Skeletal muscle cell (primary cell): ENCODE measurements around the gene THADA.
A peak's percentile ranks its signal among the peaks of the same experiment; 100 is the strongest.
"Not testable (repeated sequence)": the region's sequence is repeated elsewhere in the genome, so short reads cannot be mapped to it uniquely, and the experiment has no call there.

Source experiments
- DNase-seq: peaks from one replicate; pipeline ENCODE4 v3.0.0-alpha.2; 2010; ENCODE audit warnings: low read depth
- H3K4me3 ChIP-seq: 2 replicates; pipeline ENCODE4 v1.5.1; 2011; ENCODE audit warnings: low read depth, mild to moderate bottlenecking, control low read depth, low read length, moderate library complexity

Gene THADA

DNA sequence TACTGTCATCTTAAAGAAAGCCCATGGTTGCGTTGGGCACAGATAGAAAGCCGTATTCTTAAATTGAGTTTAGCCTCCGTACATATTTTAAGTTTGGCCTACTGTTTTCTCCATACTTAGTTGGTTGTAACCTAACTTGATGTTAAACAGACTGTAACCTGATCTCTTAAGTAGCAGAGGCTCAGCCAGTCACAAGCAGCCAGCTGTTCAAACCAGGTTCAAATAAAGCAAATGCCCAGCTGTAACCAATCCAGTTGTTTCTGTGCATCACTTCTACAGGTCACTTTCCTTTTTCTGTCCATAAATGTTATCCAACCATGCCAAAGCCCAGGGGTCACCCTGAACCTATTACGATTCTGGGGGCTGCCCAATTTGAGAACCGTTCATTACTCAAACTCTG is 10.0 kb upstream of the THADA start:
- no peak overlapping the region for H3K4me3 ChIP-seq
- no peak for DNase-seq

DNA sequence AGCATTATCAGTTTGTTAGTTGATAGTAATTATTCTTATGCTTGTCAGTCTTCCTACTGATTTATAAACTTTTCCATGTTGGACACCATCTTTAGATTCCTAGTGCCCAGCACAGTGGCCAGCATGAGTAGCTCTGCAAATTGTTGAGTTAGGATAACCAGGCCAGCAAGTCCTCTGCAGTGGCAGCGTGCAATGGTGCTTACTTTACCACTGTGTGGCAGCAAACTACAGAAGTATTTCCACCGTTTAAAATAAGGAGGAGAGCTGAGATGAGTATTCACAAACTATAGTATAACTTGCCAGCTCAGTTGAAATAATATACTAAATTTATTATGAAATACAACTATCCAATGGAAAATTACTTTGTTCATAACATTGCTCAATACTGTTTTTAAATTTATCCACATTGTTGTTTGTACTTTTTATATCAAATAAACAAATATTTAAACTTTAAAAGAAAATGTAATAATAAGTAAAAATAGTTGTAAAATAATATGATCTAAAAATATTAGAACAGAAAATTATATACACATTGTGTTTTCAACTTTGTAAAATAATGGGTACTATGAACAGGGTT is 9.3 kb upstream of the THADA start:
- peak; percentile 23 for DNase-seq
- no peak overlapping the region for H3K4me3 ChIP-seq

GRCh38 chr2:43604674-43605073 is 8.8 kb upstream of the THADA start:
- H3K4me3 ChIP-seq = no peak overlapping the region
- DNase-seq = no peak

- not testable (repeated sequence) for H3K4me3 ChIP-seq, DNase-seq
These were observed 4.8 kb upstream of the THADA start for GRCh38 chr2:43600596-43600995.

- peak overlapping the region; percentile 77 for H3K4me3 ChIP-seq
- no peak for DNase-seq
These were observed 963 bp downstream of the THADA start for GRCh38 chr2:43594875-43595274.

DNA sequence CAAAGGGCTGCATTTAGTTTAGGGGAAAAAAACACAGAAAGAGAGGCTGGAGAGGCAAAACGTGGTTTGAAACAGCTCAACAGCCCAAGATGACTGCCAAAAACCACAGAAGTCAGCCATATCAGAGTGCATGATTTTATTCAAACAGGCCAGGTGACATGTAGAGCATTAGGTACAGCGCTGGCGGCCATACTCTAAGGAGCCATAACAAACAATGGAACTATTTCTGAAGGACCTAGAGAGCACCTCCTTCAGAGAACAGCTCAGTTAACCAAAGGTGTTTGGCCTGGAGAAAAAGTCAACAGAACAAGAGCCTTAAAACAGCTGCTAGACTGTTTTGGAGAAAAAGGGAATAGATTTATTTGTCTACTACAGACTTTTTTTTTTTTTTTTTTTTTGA is 2.6 kb downstream of the THADA start:
- no peak for DNase-seq
- no peak overlapping the region for H3K4me3 ChIP-seq

DNA sequence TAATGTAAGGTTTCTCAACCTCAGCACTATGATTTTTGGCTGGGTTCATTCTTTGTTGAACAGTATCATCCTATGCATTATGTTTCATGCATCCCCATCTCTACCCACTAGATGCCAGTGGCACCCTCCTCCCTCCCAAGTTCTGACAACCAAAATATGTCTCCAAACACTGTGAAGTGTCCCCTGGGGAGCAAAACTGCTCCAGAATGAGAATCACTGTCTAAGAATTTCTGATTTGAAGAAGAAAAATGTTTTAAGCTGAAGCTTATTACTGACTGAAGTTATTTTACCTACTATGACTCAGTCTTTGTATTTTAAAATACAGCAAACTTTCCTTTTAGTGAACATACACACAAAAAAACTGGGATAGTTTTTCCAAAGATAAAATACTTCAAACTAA is 3.4 kb downstream of the THADA start:
- no peak for DNase-seq
- H3K4me3 ChIP-seq = no peak overlapping the region

DNA sequence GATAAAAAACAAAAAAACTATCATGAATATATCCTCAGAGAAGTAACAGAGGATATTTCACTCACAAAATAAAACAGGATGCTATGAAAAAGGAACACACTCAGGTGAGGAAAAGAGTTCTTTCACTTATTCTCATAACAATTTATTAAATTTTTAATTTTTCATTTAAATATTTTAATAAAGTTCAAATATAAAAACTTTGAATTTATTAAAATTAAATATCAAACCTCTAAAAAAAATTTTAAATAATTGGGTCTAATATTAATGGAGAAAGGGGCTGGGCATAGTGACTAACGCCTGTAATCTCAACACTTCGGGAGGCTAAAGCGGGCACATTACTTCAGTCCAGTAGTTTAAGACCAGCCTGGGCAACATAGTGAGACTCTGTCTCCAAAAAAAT is 10.1 kb downstream of the THADA start:
- no peak overlapping the region for H3K4me3 ChIP-seq
- DNase-seq = no peak

GRCh38 chr2:43579275-43579981 is 16.4 kb downstream of the THADA start:
- no peak overlapping the region for H3K4me3 ChIP-seq
- no peak for DNase-seq

GRCh38 chr2:43576981-43577892 is 18.6 kb downstream of the THADA start:
- H3K4me3 ChIP-seq = no peak overlapping the region
- peak; percentile 26 for DNase-seq

- no peak for DNase-seq
- no peak overlapping the region for H3K4me3 ChIP-seq
These were observed 23.6 kb downstream of the THADA start for GRCh38 chr2:43572244-43572643.

DNA sequence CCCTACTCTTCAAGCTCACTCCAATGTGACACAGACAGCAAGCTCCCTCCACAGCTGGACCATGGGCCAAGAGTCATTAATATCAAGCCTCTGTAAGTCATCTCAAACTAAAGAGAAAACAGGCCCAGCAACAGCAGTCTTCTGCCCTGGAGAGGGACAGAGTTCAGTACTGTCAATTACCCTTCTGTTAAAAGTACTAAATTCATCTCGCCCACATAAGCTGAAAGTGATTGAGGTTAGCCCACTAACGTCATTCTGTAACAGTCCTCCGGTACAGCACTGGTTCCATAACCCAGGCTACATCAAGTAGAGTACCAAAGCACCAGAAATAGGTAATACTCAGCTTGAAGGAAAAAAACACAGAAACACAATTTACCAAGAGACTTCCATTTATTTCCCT is 25.9 kb downstream of the THADA start:
- H3K4me3 ChIP-seq = no peak overlapping the region
- DNase-seq = no peak

GRCh38 chr2:43568228-43568627 is 27.6 kb downstream of the THADA start:
- H3K4me3 ChIP-seq = no peak overlapping the region
- no peak for DNase-seq

DNA sequence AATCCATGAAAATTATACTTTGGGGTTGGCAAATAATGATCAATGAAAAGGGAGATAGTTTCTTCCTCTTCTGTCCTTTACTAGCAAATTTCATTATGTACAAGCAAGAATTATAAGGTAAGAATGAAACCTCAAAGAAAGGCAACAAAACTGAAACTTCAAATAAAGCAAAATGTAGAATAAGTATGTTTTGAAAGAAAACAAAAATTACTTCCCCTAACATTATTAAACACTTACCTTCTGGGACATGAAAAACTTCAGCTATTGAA is 29.4 kb downstream of the THADA start:
- DNase-seq = no peak
- no peak overlapping the region for H3K4me3 ChIP-seq

DNA sequence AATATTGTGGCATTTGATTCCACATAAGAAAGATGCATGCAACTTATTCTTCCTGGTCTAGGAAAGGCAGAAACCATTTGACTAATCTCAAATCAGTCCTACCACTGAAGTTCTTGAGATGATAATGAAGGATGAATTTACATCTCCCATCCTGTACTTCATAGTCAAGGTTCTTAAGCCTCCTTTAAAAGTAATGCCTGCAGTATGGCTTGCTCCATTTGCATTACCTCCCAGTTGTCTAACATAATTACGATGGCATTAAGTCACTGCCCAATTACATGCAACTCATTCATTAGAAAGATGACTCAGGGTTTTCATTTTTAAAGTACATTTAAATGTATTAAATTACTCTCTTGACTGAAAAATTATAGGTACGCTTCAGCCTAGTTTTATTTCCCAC is 32.2 kb downstream of the THADA start:
- H3K4me3 ChIP-seq = no peak overlapping the region
- DNase-seq = no peak

DNA sequence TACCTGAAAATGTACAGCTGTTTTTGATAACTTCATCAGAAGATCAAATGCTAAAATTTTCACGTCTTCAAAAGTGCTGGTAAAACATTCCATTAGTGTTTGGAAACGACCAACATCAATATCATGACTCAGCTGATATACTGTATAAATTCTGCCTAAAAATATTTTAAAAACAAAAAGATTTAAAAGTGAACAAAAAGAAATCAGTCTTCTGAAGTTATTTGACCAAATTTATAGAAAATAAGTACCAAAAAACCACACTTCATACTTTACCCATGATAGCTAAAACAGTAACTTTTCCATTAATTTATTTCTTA is 35.6 kb downstream of the THADA start:
- DNase-seq = no peak
- H3K4me3 ChIP-seq = no peak overlapping the region

GRCh38 chr2:43559391-43560230 is 36.2 kb downstream of the THADA start:
- no peak for DNase-seq
- no peak overlapping the region for H3K4me3 ChIP-seq

- H3K4me3 ChIP-seq = no peak overlapping the region
- no peak for DNase-seq
These were observed 38.6 kb downstream of the THADA start for GRCh38 chr2:43557196-43557595.

DNA sequence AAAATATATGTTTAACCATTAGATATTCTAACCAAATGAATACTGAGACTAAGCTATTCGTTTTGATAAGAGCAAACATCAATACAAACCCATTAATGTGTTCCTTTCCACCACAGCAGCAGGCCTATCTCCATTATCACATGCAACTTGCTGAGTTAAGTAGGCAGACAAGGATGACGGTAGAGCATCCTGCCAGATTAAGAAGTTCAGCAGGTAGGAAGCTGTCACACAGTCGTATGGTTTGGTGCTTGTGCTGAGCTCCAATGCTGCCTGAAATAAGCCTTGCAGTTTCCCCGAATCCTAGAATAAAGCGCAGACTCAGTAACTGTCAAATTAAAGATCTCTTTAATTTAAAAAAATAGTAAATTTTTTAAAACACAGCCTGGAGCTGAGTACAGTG is 39.6 kb downstream of the THADA start:
- DNase-seq = no peak
- H3K4me3 ChIP-seq = no peak overlapping the region

- DNase-seq = no peak
- no peak overlapping the region for H3K4me3 ChIP-seq
These were observed 42.4 kb downstream of the THADA start for GRCh38 chr2:43553341-43553855.
